H1 (cell line): ENCODE results near the gene CAMTA1.

ENCODE experiments used
- CBX8 ChIP-seq: fragments of 300-800, 300-1000 bp; sonication (generic); IDR thresholded peaks from 2 replicates; pipeline ENCODE4 v1.7.1; 2016; ENCODE audit warnings: low read depth, low read length, borderline replicate concordance
- CEBPB ChIP-seq: IDR thresholded peaks from 2 replicates; pipeline ENCODE4 v1.6.1; 2012; ENCODE audit warnings: low read depth, low read length
- CHD1 ChIP-seq: IDR thresholded peaks from 2 replicates; pipeline ENCODE4 v1.6.1; 2012; ENCODE audit warnings: low read depth, low read length, improper control_type of control experiment
- CREB1 ChIP-seq: IDR thresholded peaks from 2 replicates; pipeline ENCODE4 v1.6.1; 2012; ENCODE audit warnings: inconsistent platforms
- CTCF ChIP-seq, 3 experiments: IDR thresholded peaks; 1 replicate in 2 of 3; 2 replicates in 1 of 3; pipeline versions ENCODE4 v1.5.1 to v1.6.1; 2011; ENCODE audit warnings: low read length in 3 of 3, mild to moderate bottlenecking in 3 of 3, inconsistent platforms in 2 of 3, low read depth in 1 of 3, moderate library complexity in 1 of 3; ENCODE audit not compliant: insufficient read depth in 1 of 3; ENCODE audit errors: control extremely low read depth in 1 of 3
- FOSL1 ChIP-seq: IDR thresholded peaks from 2 replicates; pipeline ENCODE4 v1.6.1; 2011; ENCODE audit warnings: mild to moderate bottlenecking, low read depth, low read length, moderate library complexity; ENCODE audit not compliant: insufficient read depth
- JUN ChIP-seq: IDR thresholded peaks from 2 replicates; pipeline ENCODE4 v1.6.1; 2011; ENCODE audit warnings: low read depth, mild to moderate bottlenecking, improper control_type of control experiment, low read length
- MAX ChIP-seq: IDR thresholded peaks from 2 replicates; pipeline ENCODE4 v1.6.1; 2012; ENCODE audit warnings: inconsistent platforms
- POLR2A ChIP-seq, 2 experiments: IDR thresholded peaks; 1 replicate in 1 of 2; 2 replicates in 1 of 2; pipeline ENCODE4 v1.6.1; 2011; ENCODE audit warnings: low read depth in 2 of 2, low read length in 2 of 2, mild to moderate bottlenecking in 2 of 2; ENCODE audit errors: control extremely low read depth in 1 of 2
- POLR2AphosphoS5 ChIP-seq: IDR thresholded peaks from 2 replicates; pipeline ENCODE4 v1.6.1; 2011; ENCODE audit warnings: low read depth, low read length
- YY1 ChIP-seq: IDR thresholded peaks from 2 replicates; pipeline ENCODE4 v1.6.1; 2011; ENCODE audit warnings: low read depth, mild to moderate bottlenecking, low read length

- TF ChIP-seq YY1: no peak
- TF ChIP-seq CBX8: no peak
- TF ChIP-seq CTCF (IDR thresholded peaks at IDR 0.05; ENCODE audit: control extremely low read depth in 1 of 3, insufficient read depth in 1 of 3, low read depth in 1 of 3, low read length in 3 of 3): no peak
- TF ChIP-seq POLR2A (IDR thresholded peaks at IDR 0.05; ENCODE audit: control extremely low read depth in 1 of 2, low read depth in 2 of 2, low read length in 2 of 2): no peak
- no peak for TF ChIP-seq JUN
- no peak for TF ChIP-seq POLR2AphosphoS5
- no peak for TF ChIP-seq FOSL1
- TF ChIP-seq CREB1: no peak
- TF ChIP-seq MAX: no peak
- no peak for TF ChIP-seq CEBPB
- no peak for TF ChIP-seq CHD1
Observed at GRCh38 chr1:7702365-7702764, 917.1 kb downstream of the CAMTA1 start.
